Measurements from ENCODE around the gene PTCHD1. TPM values are rescaled to one million over a fixed set of nuclear protein-coding genes. Genes with fewer than 3 reads are reported as not detected.

Gene PTCHD1
- total RNA-seq, 1 experiment from 2014 or later, result not detected

GRCh38 chrX:23332888-23333821 is 1.5 kb upstream of the PTCHD1 start:
- no peaks in the 10 kb centered on the region for H3F3A ChIP-seq (ENCODE audit: low read length, unreplicated experiment)
- no peak overlapping the region for H3K9ac ChIP-seq (ENCODE audit: low read length)
- TF ChIP-seq EZH2 (IDR thresholded peaks at IDR 0.05; ENCODE audit: low read length, unreplicated experiment), result no peak
- no peak for TF ChIP-seq CTCF (conservative IDR thresholded peaks at IDR 0.05; ENCODE audit: low read depth, low read length)
- TF ChIP-seq EZH2phosphoT487 (IDR thresholded peaks at IDR 0.05; ENCODE audit: borderline replicate concordance, low read length), result no peak
- no peak overlapping the region for H2AFZ ChIP-seq (ENCODE audit: low read length)
- ChIA-PET POLR2A (ENCODE audit: unreplicated experiment) (no interaction called here), CTCF (no interaction called here)
- no peaks in the 10 kb centered on the region for H4K20me1 ChIP-seq (ENCODE audit: low read length)
- no peak overlapping the region for H3K4me2 ChIP-seq (ENCODE audit: low read length)
- no peaks in the 10 kb centered on the region for H3K79me2 ChIP-seq (ENCODE audit: low read length)
- H3K9me3 ChIP-seq (ENCODE audit: low read length), result no peaks in the 10 kb centered on the region
- H3K27ac ChIP-seq (ENCODE audit: low read length), result no peak overlapping the region
- H3K4me3 ChIP-seq (ENCODE audit: low read length), result no peak overlapping the region
- no peaks in the 10 kb centered on the region for H3K9me2 ChIP-seq (replicated peaks; ENCODE audit: low read length)
- no peaks in the 10 kb centered on the region for H3K4me1 ChIP-seq (ENCODE audit: insufficient read depth, low read length)
- BruUV-seq (replicated peaks), result no TSS peak
- H3K27me3 ChIP-seq (ENCODE audit: low read length), result peaks cover 71% of the 10 kb centered on the region
- intact Hi-C loops (cut with micrococcal nuclease), result no loop called here
- DNase-seq (no peak), ATAC-seq (no peak)
- H3K36me3 ChIP-seq (ENCODE audit: low read depth, low read length), result no peaks in the 10 kb centered on the region

GRCh38 chrX:23333842-23334520 is 668 bp upstream of the PTCHD1 start:
- intact Hi-C loops (cut with micrococcal nuclease), result no loop called here
- POLR2A ChIA-PET (ENCODE audit: unreplicated experiment), result no interaction called here
- no peak overlapping the region for H3K4me3 ChIP-seq (ENCODE audit: low read length)

More at GRCh38 chrX:23333842-23334520, 668 bp upstream of the PTCHD1 start:
- Histone ChIP-seq H3K27ac (ENCODE audit: low read length) (no peak overlapping the region), H3K4me2 (ENCODE audit: low read length) (0 out of 2 replicates have a peak overlapping the region, but pooled peaks have one; percentile 16), H3K9me2 (replicated peaks; ENCODE audit: low read length) (no peaks in the 10 kb centered on the region), H4K20me1 (ENCODE audit: low read length) (no peaks in the 10 kb centered on the region), H3K9ac (ENCODE audit: low read length) (no peak overlapping the region), H3K27me3 (ENCODE audit: low read length) (peaks cover 79% of the 10 kb centered on the region), H3K9me3 (ENCODE audit: low read length) (no peaks in the 10 kb centered on the region), H3K36me3 (ENCODE audit: low read depth, low read length) (no peaks in the 10 kb centered on the region), H3F3A (ENCODE audit: low read length, unreplicated experiment) (no peaks in the 10 kb centered on the region), H2AFZ (ENCODE audit: low read length) (no peak overlapping the region), H3K4me1 (ENCODE audit: insufficient read depth, low read length) (no peaks in the 10 kb centered on the region), H3K79me2 (ENCODE audit: low read length) (no peaks in the 10 kb centered on the region)
- CTCF ChIA-PET, result no interaction called here
- TF ChIP-seq EZH2phosphoT487 (IDR thresholded peaks at IDR 0.05; ENCODE audit: borderline replicate concordance, low read length) (no peak), CTCF (conservative IDR thresholded peaks at IDR 0.05; ENCODE audit: low read depth, low read length) (no peak), EZH2 (IDR thresholded peaks at IDR 0.05; ENCODE audit: low read length, unreplicated experiment) (no peak)
- DNase-seq (no peak), ATAC-seq (no peak)
- BruUV-seq (replicated peaks), result no TSS peak
